Measurements from ENCODE around the gene DCLK2. TPM values are rescaled to one million over a fixed set of nuclear protein-coding genes. Genes with fewer than 3 reads are reported as not detected.

Gene DCLK2
- total and polyA plus RNA-seq, 2 of the 13 experiments (the other 11 are each of a cell fraction or from before 2014, with no cell fraction given), result not detected

DNA sequence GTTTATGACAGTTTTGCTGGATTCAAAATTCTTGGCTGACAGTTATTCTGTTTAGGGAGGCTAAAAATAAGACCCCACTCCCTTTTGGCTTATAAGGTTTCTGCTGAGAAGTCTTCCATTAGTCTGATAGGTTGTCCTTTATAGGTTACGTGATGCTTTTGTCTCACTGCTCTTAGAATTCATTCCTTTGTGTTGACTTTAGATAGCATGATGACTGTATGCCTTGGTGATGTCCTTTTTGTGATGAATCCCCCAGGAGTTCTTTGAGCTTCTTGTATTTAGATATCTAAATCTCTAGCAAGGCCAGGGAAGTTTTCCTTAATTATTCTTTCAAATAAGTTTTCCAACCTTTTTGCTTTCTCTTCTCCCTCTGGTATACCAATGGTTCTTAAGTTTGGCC lies 36.4 kb downstream of the DCLK2 start:
- Histone ChIP-seq H3K27ac (ENCODE audit: extremely low read length, insufficient read depth, low read length) (no peak overlapping the region), H3K9ac (ENCODE audit: insufficient read depth, low read depth, low read length) (no peak overlapping the region), H3K27me3 (ENCODE audit: control insufficient read depth in 1 of 2, insufficient read depth in 2 of 2, low read length in 2 of 2) (no peaks in the 10 kb centered on the region), H3K4me2 (ENCODE audit: low read depth, low read length) (no peak overlapping the region), H4K20me1 (ENCODE audit: insufficient read depth, low read length) (no peaks in the 10 kb centered on the region), H3K79me2 (ENCODE audit: insufficient read depth, low read length) (no peaks in the 10 kb centered on the region), H3K4me1 (ENCODE audit: insufficient read depth, low read length) (peaks cover 8% of the 10 kb centered on the region), H3K9me3 (ENCODE audit: low read length) (no peaks in the 10 kb centered on the region), H3K4me3 (replicated peaks in 1 of 3; ENCODE audit: insufficient read depth in 1 of 3, low read depth in 2 of 3, low read length in 3 of 3) (no peak overlapping the region), H3K36me3 (replicated peaks in 1 of 2; ENCODE audit: control insufficient read depth in 1 of 2, insufficient read depth in 2 of 2, low read length in 2 of 2) (no peaks in the 10 kb centered on the region), H2AFZ (ENCODE audit: low read length) (no peak overlapping the region)
- intact Hi-C loops (cut with micrococcal nuclease; ENCODE audit: unreplicated experiment), result no loop called here
- no TSS peak for BruUV-seq (replicated peaks)
- no peak for DNase-seq (ENCODE audit: low spot score)
- no peak for TF ChIP-seq ZNF367 (CRISPR knock-in tag; IDR thresholded peaks at IDR 0.05; ENCODE audit: borderline replicate concordance)
- TF ChIP-seq ZNF564 (CRISPR knock-in tag; IDR thresholded peaks at IDR 0.05), result no peak
- TF ChIP-seq ZFP62 (CRISPR knock-in tag; IDR thresholded peaks at IDR 0.05), result no peak
- TF ChIP-seq MED1 (CRISPR knock-in tag; IDR thresholded peaks at IDR 0.05), result no peak
- no peak for TF ChIP-seq HNRNPH1 (optimal IDR thresholded peaks at IDR 0.05; ENCODE audit: low read depth, low read length)
- TF ChIP-seq ZNF180 (CRISPR knock-in tag; IDR thresholded peaks at IDR 0.05; ENCODE audit: borderline replicate concordance, low read depth), result no peak
- TF ChIP-seq, protein P1, sequence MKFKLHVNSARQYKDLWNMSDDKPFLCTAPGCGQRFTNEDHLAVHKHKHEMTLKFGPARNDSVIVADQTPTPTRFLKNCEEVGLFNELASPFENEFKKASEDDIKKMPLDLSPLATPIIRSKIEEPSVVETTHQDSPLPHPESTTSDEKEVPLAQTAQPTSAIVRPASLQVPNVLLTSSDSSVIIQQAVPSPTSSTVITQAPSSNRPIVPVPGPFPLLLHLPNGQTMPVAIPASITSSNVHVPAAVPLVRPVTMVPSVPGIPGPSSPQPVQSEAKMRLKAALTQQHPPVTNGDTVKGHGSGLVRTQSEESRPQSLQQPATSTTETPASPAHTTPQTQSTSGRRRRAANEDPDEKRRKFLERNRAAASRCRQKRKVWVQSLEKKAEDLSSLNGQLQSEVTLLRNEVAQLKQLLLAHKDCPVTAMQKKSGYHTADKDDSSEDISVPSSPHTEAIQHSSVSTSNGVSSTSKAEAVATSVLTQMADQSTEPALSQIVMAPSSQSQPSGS (CRISPR knock-in tag; IDR thresholded peaks at IDR 0.05), result no peak
- no peak for TF ChIP-seq KLF12 (CRISPR knock-in tag; IDR thresholded peaks at IDR 0.05; ENCODE audit: borderline replicate concordance)
- TF ChIP-seq, protein P2, sequence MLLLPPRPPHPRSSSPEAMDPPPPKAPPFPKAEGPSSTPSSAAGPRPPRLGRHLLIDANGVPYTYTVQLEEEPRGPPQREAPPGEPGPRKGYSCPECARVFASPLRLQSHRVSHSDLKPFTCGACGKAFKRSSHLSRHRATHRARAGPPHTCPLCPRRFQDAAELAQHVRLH (CRISPR knock-in tag; IDR thresholded peaks at IDR 0.05; ENCODE audit: borderline replicate concordance, low read depth), result no peak
- TF ChIP-seq, protein P3, sequence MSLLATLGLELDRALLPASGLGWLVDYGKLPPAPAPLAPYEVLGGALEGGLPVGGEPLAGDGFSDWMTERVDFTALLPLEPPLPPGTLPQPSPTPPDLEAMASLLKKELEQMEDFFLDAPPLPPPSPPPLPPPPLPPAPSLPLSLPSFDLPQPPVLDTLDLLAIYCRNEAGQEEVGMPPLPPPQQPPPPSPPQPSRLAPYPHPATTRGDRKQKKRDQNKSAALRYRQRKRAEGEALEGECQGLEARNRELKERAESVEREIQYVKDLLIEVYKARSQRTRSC (CRISPR knock-in tag; IDR thresholded peaks at IDR 0.05; ENCODE audit: low read depth), result no peak
- TF ChIP-seq SNAPC5 (CRISPR knock-in tag; IDR thresholded peaks at IDR 0.05; ENCODE audit: borderline replicate concordance), result no peak
- no peak for TF ChIP-seq ZNF382 (CRISPR knock-in tag; IDR thresholded peaks at IDR 0.05; ENCODE audit: borderline replicate concordance)
- no peak for TF ChIP-seq TEAD2 (CRISPR knock-in tag; IDR thresholded peaks at IDR 0.05)
- no peak for TF ChIP-seq ZFX (CRISPR knock-in tag; IDR thresholded peaks at IDR 0.05; ENCODE audit: low read depth)
- no peak for FAIRE-seq
- in situ Hi-C loops (cut with HindIII; ENCODE audit: extremely low pct_ligation_motif_present, low pct_unique_long_range_greater_than_20kb), result no loop called here
- no peak for ATAC-seq
- 0% methylated on average over 1 of the region's 1 CpG for WGBS (ENCODE audit: low lambda C conversion rate)
- ChIA-PET POLR2A (no interaction called here), CTCF (ENCODE audit: low intra/inter-chr PET ratio, low total read pairs) (no interaction called here)
